ENCODE measurements around the gene DCP2. TPM values are rescaled to one million over a fixed set of nuclear protein-coding genes. Genes with fewer than 3 reads are reported as not detected.

DCP2 gene
- total and polyA plus RNA-seq, 5 experiments from 2014 or later = 48.3 to 67.9 (median 53.0) TPM

DNA sequence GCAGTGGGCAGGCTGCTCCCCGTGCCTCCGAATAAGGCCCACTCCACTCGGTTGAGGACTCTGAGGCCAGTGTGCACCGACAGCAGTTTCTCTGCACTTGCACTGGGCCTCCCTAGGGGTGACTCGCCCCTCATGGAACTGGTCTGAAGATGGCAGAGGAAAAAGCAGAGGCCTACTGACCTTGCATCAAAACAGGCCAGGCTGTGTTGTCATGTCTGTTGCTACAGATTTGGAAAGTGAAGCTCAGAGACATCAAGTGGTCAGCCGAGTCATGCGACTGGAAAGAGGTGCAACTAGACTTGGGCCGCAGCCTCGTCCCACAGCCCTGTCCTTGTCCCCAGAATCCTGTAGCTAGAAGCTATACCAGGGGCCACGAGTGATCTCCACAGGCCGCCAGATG is 78.3 kb downstream of the DCP2 start:
- H3K4me1 Mint-ChIP-seq = peaks cover 14 to 26% (median 20%) of the 10 kb centered on the region in 4 donors
- H3K4me3 Mint-ChIP-seq = no peak overlapping the region
- no peaks in the 10 kb centered on the region for H3K9me3 Mint-ChIP-seq
- H3K36me3 Mint-ChIP-seq = peaks cover 0 to 15% (median 0%) of the 10 kb centered on the region in 3 donors
- peak overlapping the region in 1 of 10 donors; percentile 27 for H3K27ac Mint-ChIP-seq
- H3K27me3 Mint-ChIP-seq = no peaks in the 10 kb centered on the region
- ATAC-seq (no peak), DNase-seq (peak in 1 of 10 donors; percentile 40)
- POLR2A ChIA-PET = interaction anchor here (1.4 kb wide), 1 partner anchor 33 kb away, joined by 3 read pairs; no protein-coding TSS in a partner anchor

DNA sequence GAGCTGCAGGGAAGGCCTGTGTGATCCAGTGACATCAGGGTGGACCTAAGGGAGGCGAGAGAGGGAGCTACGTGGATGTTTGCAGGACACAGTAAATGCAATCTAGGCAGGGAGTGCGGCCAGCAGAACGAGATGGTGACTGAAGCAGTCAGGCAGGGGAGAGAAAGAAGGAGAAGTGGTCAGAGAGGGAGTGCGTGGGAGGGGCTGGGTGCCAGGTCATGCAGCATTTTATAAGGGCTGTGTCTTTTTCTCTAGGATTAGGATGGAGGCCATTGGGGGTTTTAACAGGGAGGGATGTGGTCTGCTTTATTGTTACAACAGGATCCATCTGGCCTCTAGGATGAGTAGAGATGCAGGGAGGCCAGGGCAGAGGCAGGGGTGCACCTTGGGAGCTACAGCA is 80.4 kb downstream of the DCP2 start:
- DNase-seq = no peak
- POLR2A ChIA-PET = interaction anchor here (0.5 kb wide), 1 partner anchor 49 kb away, joined by 3 read pairs; no protein-coding TSS in a partner anchor
- Mint-ChIP-seq H3K36me3 (peaks cover 0 to 11% (median 0%) of the 10 kb centered on the region in 3 donors), H3K9me3 (no peaks in the 10 kb centered on the region), H3K27ac (peak overlapping the region in 4 of 10 donors; percentile 10 to 54 (median 34)), H3K4me3 (peak overlapping the region in 2 of 10 donors; percentile 12 to 60), H3K4me1 (peaks cover 25 to 40% (median 35%) of the 10 kb centered on the region in 4 donors), H3K27me3 (no peaks in the 10 kb centered on the region)
- no peak for ATAC-seq

DNA sequence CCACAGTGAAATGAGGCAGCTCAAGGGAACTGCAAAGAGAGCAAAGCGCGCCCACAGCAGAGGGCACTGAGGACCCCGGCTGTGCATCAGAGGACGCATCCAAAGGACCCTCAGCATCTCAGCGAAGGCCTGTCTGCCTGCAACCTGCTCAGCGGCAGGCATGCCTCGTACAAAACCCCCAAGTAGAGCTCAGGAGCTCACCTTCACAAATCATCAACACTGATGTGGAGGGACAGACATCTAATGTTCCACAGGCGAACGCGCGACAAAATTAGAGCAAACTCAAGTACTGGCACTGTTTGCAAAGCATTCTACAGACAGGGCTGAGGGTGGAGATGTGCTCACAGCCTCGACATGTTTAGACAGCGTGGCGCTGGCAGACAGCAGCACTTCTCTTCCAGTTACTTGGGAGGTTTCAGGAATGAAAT is 81.0 kb downstream of the DCP2 start:
- DNase-seq (no peak), ATAC-seq (peak in 1 of 2 donors; percentile 73)
- peaks cover 0 to 7% (median 0%) of the 10 kb centered on the region in 3 donors for H3K36me3 Mint-ChIP-seq
- H3K9me3 Mint-ChIP-seq = no peaks in the 10 kb centered on the region
- peak overlapping the region in 2 of 10 donors; percentile 28 to 60 for H3K4me3 Mint-ChIP-seq
- no peaks in the 10 kb centered on the region for H3K27me3 Mint-ChIP-seq
- POLR2A ChIA-PET = interaction anchor here (0.5 kb wide), 1 partner anchor 49 kb away, joined by 3 read pairs; no protein-coding TSS in a partner anchor
- peaks cover 31 to 45% (median 40%) of the 10 kb centered on the region in 4 donors for H3K4me1 Mint-ChIP-seq
- peak overlapping the region in 5 of 10 donors; percentile 18 to 64 (median 54) for H3K27ac Mint-ChIP-seq

GRCh38 chr5:113058269-113058668 is 81.7 kb downstream of the DCP2 start:
- Mint-ChIP-seq H3K27me3 (no peaks in the 10 kb centered on the region), H3K27ac (peak overlapping the region in 2 of 10 donors; percentile 84 to 86), H3K4me1 (peaks cover 38 to 52% (median 47%) of the 10 kb centered on the region in 4 donors), H3K36me3 (peaks cover 0 to 5% (median 0%) of the 10 kb centered on the region in 3 donors), H3K9me3 (no peaks in the 10 kb centered on the region), H3K4me3 (peak overlapping the region in 1 of 10 donors; percentile 76)
- DNase-seq (no peak), ATAC-seq (no peak)
- POLR2A ChIA-PET = no interaction called here

GRCh38 chr5:113058706-113059226 is 82.2 kb downstream of the DCP2 start:
- Mint-ChIP-seq H3K36me3 (peaks cover 0 to 3% (median 0%) of the 10 kb centered on the region in 3 donors), H3K27ac (peak overlapping the region in 9 of 10 donors; percentile 35 to 86 (median 48))
- POLR2A ChIA-PET = interaction anchor here (1.3 kb wide), 1 partner anchor 36 kb away, joined by 3 read pairs; no protein-coding TSS in a partner anchor

DNA sequence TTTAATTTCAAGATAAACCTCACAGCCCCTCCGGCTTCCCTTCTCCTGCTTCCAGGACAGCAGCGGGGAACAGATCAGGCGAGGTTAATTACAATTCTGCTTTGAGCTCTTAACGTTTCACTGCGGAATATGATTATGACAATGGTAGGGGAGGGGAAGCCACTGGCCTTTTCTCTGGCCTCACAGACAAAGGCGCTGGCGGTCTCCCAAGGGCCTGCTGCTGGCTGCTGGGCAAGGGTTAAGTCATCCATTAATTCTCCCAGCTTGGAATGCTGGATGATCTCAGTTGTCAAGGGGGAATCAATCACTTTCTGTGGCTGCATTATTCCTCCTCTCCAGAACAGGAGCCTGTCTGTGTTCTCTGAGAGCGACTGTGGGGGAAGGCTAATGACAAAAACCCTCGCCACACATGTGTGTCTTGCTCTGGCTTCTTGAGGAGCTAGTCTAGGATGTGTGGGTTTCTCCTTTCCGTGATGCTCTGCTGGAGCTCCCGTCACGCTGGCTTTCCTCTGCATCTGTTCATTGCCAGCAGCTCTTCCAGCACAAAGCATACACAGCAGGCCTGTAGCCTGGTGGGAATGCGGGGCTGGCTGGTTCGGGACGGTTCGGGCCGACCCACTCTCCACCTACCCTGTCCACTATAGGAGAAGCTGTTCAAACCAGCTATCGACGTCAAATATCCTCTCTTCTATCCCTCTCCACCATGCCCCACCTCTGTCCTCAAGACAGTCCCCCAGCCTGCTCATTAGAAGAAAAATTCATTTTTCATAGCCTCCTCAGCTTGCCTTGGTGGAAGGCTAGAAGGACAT is 82.8 kb downstream of the DCP2 start:
- no peaks in the 10 kb centered on the region for H3K27me3 Mint-ChIP-seq
- POLR2A ChIA-PET = interaction anchor here (1.3 to 1.7 kb wide), 2 partner anchors 36 to 83 kb away, joined by 3 to 5 read pairs; partner anchors contain the start of gene DCP2
- ATAC-seq (no peak), DNase-seq (no peak)
- peak overlapping the region in 7 of 10 donors; percentile 30 to 76 (median 57) for H3K4me3 Mint-ChIP-seq
- H3K36me3 Mint-ChIP-seq = no peaks in the 10 kb centered on the region
- H3K27ac Mint-ChIP-seq = peak overlapping the region in 9 of 10 donors; percentile 35 to 88 (median 52)
- no peaks in the 10 kb centered on the region for H3K9me3 Mint-ChIP-seq
- H3K4me1 Mint-ChIP-seq = peaks cover 45 to 64% (median 53%) of the 10 kb centered on the region in 4 donors

More at GRCh38 chr5:113058706-113059226, 82.2 kb downstream of the DCP2 start:
- no peaks in the 10 kb centered on the region for H3K27me3 Mint-ChIP-seq
- H3K4me3 Mint-ChIP-seq = peak overlapping the region in 6 of 10 donors; percentile 32 to 76 (median 62)
- ATAC-seq (peak in 1 of 2 donors; percentile 42), DNase-seq (no peak)
- H3K9me3 Mint-ChIP-seq = no peaks in the 10 kb centered on the region
- peaks cover 41 to 57% (median 51%) of the 10 kb centered on the region in 4 donors for H3K4me1 Mint-ChIP-seq

GRCh38 chr5:113060408-113061025 is 83.9 kb downstream of the DCP2 start:
- no peak for DNase-seq
- no peak for ATAC-seq
- Mint-ChIP-seq H3K9me3 (no peaks in the 10 kb centered on the region), H3K36me3 (no peaks in the 10 kb centered on the region), H3K27me3 (no peaks in the 10 kb centered on the region), H3K27ac (peak overlapping the region in 7 of 10 donors; percentile 2 to 90 (median 66)), H3K4me3 (peak overlapping the region in 1 of 10 donors; percentile 76), H3K4me1 (peaks cover 54 to 75% (median 62%) of the 10 kb centered on the region in 4 donors)
- POLR2A ChIA-PET = interaction anchor here (0.6 to 2.1 kb wide), 4 partner anchors 12 to 84 kb away, joined by 3 to 5 read pairs (median 4); partner anchors contain the start of gene DCP2

GRCh38 chr5:113061846-113062780 is 85.5 kb downstream of the DCP2 start:
- Mint-ChIP-seq H3K36me3 (no peaks in the 10 kb centered on the region), H3K4me1 (peaks cover 63 to 86% (median 66%) of the 10 kb centered on the region in 4 donors), H3K9me3 (no peaks in the 10 kb centered on the region), H3K27ac (peak overlapping the region in 9 of 10 donors; percentile 31 to 90 (median 70)), H3K27me3 (no peaks in the 10 kb centered on the region), H3K4me3 (peak overlapping the region in 9 of 10 donors; percentile 9 to 76 (median 51))
- POLR2A ChIA-PET = interaction anchor here (1.0 to 2.1 kb wide), 2 partner anchors 10 to 11 kb away, joined by 3 to 5 read pairs; no protein-coding TSS in a partner anchor
- ATAC-seq (peak in 1 of 2 donors; percentile 55), DNase-seq (peak in 2 of 10 donors; percentile 30 to 39)

- Mint-ChIP-seq H3K4me1 (peaks cover 63 to 82% (median 64%) of the 10 kb centered on the region in 4 donors), H3K36me3 (peaks cover 0 to 2% (median 0%) of the 10 kb centered on the region in 3 donors), H3K9me3 (no peaks in the 10 kb centered on the region), H3K27ac (peak overlapping the region; percentile 27 to 90 (median 68)), H3K4me3 (peak overlapping the region in 6 of 10 donors; percentile 11 to 76 (median 58)), H3K27me3 (no peaks in the 10 kb centered on the region)
- DNase-seq (no peak), ATAC-seq (no peak)
- POLR2A ChIA-PET = interaction anchor here (1.0 to 2.1 kb wide), 3 partner anchors 9 to 11 kb away, joined by 3 to 9 read pairs (median 5); no protein-coding TSS in a partner anchor
Observed at GRCh38 chr5:113062869-113063508, 86.4 kb downstream of the DCP2 start.

GRCh38 chr5:113063927-113064326 is 87.3 kb downstream of the DCP2 start:
- H3K4me3 Mint-ChIP-seq = peak overlapping the region in 2 of 10 donors; percentile 67 to 76
- no peak for DNase-seq
- POLR2A ChIA-PET = interaction anchor here (1.8 kb wide), 1 partner anchor 10 kb away, joined by 9 read pairs; no protein-coding TSS in a partner anchor
- peaks cover 0 to 5% (median 3%) of the 10 kb centered on the region in 3 donors for H3K36me3 Mint-ChIP-seq
- peak overlapping the region in 6 of 10 donors; percentile 29 to 90 (median 76) for H3K27ac Mint-ChIP-seq
- H3K9me3 Mint-ChIP-seq = no peaks in the 10 kb centered on the region
- H3K4me1 Mint-ChIP-seq = peaks cover 60 to 78% (median 63%) of the 10 kb centered on the region in 4 donors
- no peaks in the 10 kb centered on the region for H3K27me3 Mint-ChIP-seq
- no peak for ATAC-seq

All from naive thymus-derived CD8-positive, alpha-beta T cell (primary cell).